WTC11 (cell line): ENCODE data around the gene RARS2. TPM values are rescaled to one million over a fixed set of nuclear protein-coding genes. Genes with fewer than 3 reads are reported as not detected.

Source experiments
- ATAC-seq: fragments of 200-7000 bp; cut with Tn5 transposase; 2 replicates; pipeline ENCODE4 v1.10.0; 2021; ENCODE audit warnings: mild to moderate bottlenecking, moderate library complexity
- CTCF ChIA-PET: fragments of 300-600 bp; sonication (Branson Sonifier 250); formaldehyde crosslinking; loops from one replicate; lab custom pipeline; 2021; ENCODE audit warnings: antibody characterized with exemption; lab: Charles Lee
- POLR2A ChIA-PET: fragments of 350-600 bp; sonication (Branson Sonifier 250); formaldehyde crosslinking; loops from one replicate; lab custom pipeline; 2021; ENCODE audit warnings: antibody characterized with exemption; lab: Charles Lee
- DNase-seq: peaks from one replicate; pipeline ENCODE4 v3.0.0; 2021; ENCODE audit warnings: low spot score
- H3K27ac Mint-ChIP-seq: 2 replicates; pipeline ENCODE4 v1.8.0; 2021; ENCODE audit warnings: mixed read lengths
- H3K27me3 Mint-ChIP-seq: 2 replicates; pipeline ENCODE4 v1.8.0; 2021; ENCODE audit warnings: low read depth, mild to moderate bottlenecking, moderate library complexity, mixed read lengths
- H3K36me3 Mint-ChIP-seq: 2 replicates; pipeline ENCODE4 v1.8.0; 2021; ENCODE audit warnings: mixed read lengths
- H3K4me1 Mint-ChIP-seq: 2 replicates; pipeline ENCODE4 v1.8.0; 2022; ENCODE audit warnings: mixed read lengths
- H3K4me3 Mint-ChIP-seq: 2 replicates; pipeline ENCODE4 v1.8.0; 2021; ENCODE audit warnings: mild to moderate bottlenecking, moderate library complexity, mixed read lengths
- H3K9me3 Mint-ChIP-seq: 2 replicates; pipeline ENCODE4 v1.8.0; 2021; ENCODE audit warnings: mixed read lengths
- AFF4 ChIP-seq: sonication (generic); formaldehyde crosslinking; IDR thresholded peaks from 2 replicates; pipeline ENCODE4 v1.8.1; 2023; ENCODE audit warnings: mild to moderate bottlenecking, missing genetic modification reagents, borderline replicate concordance
- ARID4B ChIP-seq: sonication (generic); formaldehyde crosslinking; IDR thresholded peaks from 2 replicates; pipeline ENCODE4 v1.8.0; 2023; ENCODE audit warnings: missing genetic modification reagents, mild to moderate bottlenecking, borderline replicate concordance
- CREB1 ChIP-seq: sonication (generic); formaldehyde crosslinking; IDR thresholded peaks from 2 replicates; pipeline ENCODE4 v1.8.0; 2023; ENCODE audit warnings: mild to moderate bottlenecking, missing genetic modification reagents
- E2F4 ChIP-seq: sonication (generic); formaldehyde crosslinking; IDR thresholded peaks from 2 replicates; pipeline ENCODE4 v1.8.1; 2022; ENCODE audit warnings: low read depth, mild to moderate bottlenecking, moderate library complexity, missing genetic modification reagents, borderline replicate concordance
- EMX1 ChIP-seq: fragments of 250-450 bp; sonication (Bioruptor Pico); IDR thresholded peaks from 2 replicates; pipeline ENCODE4 v1.8.0; 2021; ENCODE audit warnings: mild to moderate bottlenecking
- ERG ChIP-seq: fragments of 250-450 bp; sonication (Bioruptor Pico); IDR thresholded peaks from 2 replicates; pipeline ENCODE4 v1.8.0; 2021; ENCODE audit warnings: mild to moderate bottlenecking
- ETV6 ChIP-seq: sonication (generic); formaldehyde crosslinking; IDR thresholded peaks from 2 replicates; pipeline ENCODE4 v1.8.1; 2022; ENCODE audit warnings: mild to moderate bottlenecking, missing genetic modification reagents
- GTF2I ChIP-seq: fragments of 250-450 bp; sonication (Bioruptor Pico); conservative IDR thresholded peaks from 2 replicates; pipeline ENCODE4 v1.4.0; 2021; ENCODE audit warnings: mild to moderate bottlenecking
- HMGA2 ChIP-seq: fragments of 250-450 bp; sonication (Bioruptor Pico); IDR thresholded peaks from 2 replicates; pipeline ENCODE4 v1.4.0; 2021; ENCODE audit warnings: mild to moderate bottlenecking, moderate library complexity
- HMGXB4 ChIP-seq: sonication (generic); formaldehyde crosslinking; IDR thresholded peaks from 2 replicates; pipeline ENCODE4 v1.8.1; 2023; ENCODE audit warnings: mild to moderate bottlenecking, moderate library complexity, missing genetic modification reagents
- JAZF1 ChIP-seq: fragments of 250-450 bp; sonication (Bioruptor Pico); IDR thresholded peaks from 2 replicates; pipeline ENCODE4 v1.9.0; 2021; ENCODE audit warnings: moderate library complexity, mild to moderate bottlenecking, inconsistent platforms
- MLX ChIP-seq: sonication (generic); formaldehyde crosslinking; IDR thresholded peaks from 2 replicates; pipeline ENCODE4 v1.8.1; 2023; ENCODE audit warnings: mild to moderate bottlenecking, missing genetic modification reagents, moderate library complexity
- NFATC4 ChIP-seq: fragments of 250-450 bp; sonication (Bioruptor Pico); IDR thresholded peaks from 2 replicates; pipeline ENCODE4 v1.9.0; 2021; ENCODE audit warnings: mild to moderate bottlenecking
- TP53 ChIP-seq: sonication (generic); formaldehyde crosslinking; IDR thresholded peaks from 2 replicates; pipeline ENCODE4 v1.8.1; 2023; ENCODE audit warnings: mild to moderate bottlenecking, missing genetic modification reagents
- USF1 ChIP-seq: sonication (generic); formaldehyde crosslinking; IDR thresholded peaks from 2 replicates; pipeline ENCODE4 v1.8.0; 2022; ENCODE audit warnings: mild to moderate bottlenecking, missing genetic modification reagents
- ZNF138 ChIP-seq: sonication (generic); formaldehyde crosslinking; conservative IDR thresholded peaks from 2 replicates; pipeline ENCODE4 v1.8.1; 2022; ENCODE audit warnings: mild to moderate bottlenecking, moderate library complexity, missing genetic modification reagents
- ZNF263 ChIP-seq: sonication (generic); formaldehyde crosslinking; IDR thresholded peaks from 2 replicates; pipeline ENCODE4 v1.8.1; 2022; ENCODE audit warnings: low read depth, mild to moderate bottlenecking, moderate library complexity, missing genetic modification reagents
- ZNF416 ChIP-seq: fragments of 250-450 bp; sonication (Bioruptor Pico); IDR thresholded peaks from 2 replicates; pipeline ENCODE4 v1.9.0; 2021; ENCODE audit warnings: mild to moderate bottlenecking, inconsistent platforms
- ZNF512 ChIP-seq: sonication (generic); formaldehyde crosslinking; IDR thresholded peaks from 2 replicates; pipeline ENCODE4 v1.8.1; 2022; ENCODE audit warnings: missing genetic modification reagents, borderline replicate concordance
- ZNF671 ChIP-seq: fragments of 250-450 bp; sonication (Bioruptor Pico); IDR thresholded peaks from 2 replicates; pipeline ENCODE4 v1.8.0; 2021; ENCODE audit warnings: mild to moderate bottlenecking
- total RNA-seq: library from RNA; stranded (reverse); gene quantifications from 3 replicates; pipeline ENCODE4 v1.2.3, GENCODE V29; 2021

Gene RARS2
- total RNA-seq, 1 experiment from 2014 or later, result 32.9 TPM

DNA sequence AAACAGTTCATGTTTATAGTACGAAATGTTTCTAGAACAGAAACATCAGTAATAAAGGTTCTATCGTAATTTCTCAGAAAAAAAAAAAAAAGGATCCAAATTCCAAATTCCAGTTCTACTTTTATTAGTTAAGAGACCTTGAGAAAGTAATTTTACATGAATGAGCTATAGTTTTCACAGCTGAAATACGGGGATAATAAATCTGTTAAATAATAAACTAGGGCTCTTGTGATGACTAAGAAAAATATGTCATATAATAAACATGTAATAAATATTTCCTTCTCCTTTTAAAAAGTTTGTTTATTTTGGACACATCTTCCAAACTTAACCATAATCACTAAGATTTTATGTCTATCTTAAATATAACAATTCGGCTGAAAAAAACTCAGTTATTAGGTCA is 17.8 kb downstream of the RARS2 start:
- Mint-ChIP-seq H3K9me3 (no peaks in the 10 kb centered on the region), H3K36me3 (no peaks in the 10 kb centered on the region; the same call in none of the 2 replicates), H3K4me3 (no peak overlapping the region), H3K27me3 (no peaks in the 10 kb centered on the region)
- CTCF ChIA-PET, result no interaction called here
- TF ChIP-seq E2F4 (no peak), EMX1 (CRISPR knock-in tag) (no peak), HMGA2 (no peak), ERG (CRISPR knock-in tag) (no peak), NFATC4 (CRISPR knock-in tag) (no peak), CREB1 (CRISPR knock-in tag) (no peak), ARID4B (no peak), GTF2I (no peak), JAZF1 (no peak), ZNF671 (CRISPR knock-in tag) (no peak), USF1 (CRISPR knock-in tag) (no peak), TP53 (CRISPR knock-in tag) (no peak), ZNF512 (CRISPR knock-in tag) (no peak), HMGXB4 (no peak), ZNF263 (no peak), ZNF138 (no peak), MLX (CRISPR knock-in tag) (no peak), AFF4 (CRISPR knock-in tag) (no peak), ETV6 (CRISPR knock-in tag) (no peak), ZNF416 (CRISPR knock-in tag) (no peak)
- TF ChIP-seq, all 79 proteins: peak for 0
- Mint-ChIP-seq H3K4me1 (peaks cover 36% of the 10 kb centered on the region), H3K27ac (no peak overlapping the region)
- DNase-seq (no peak), ATAC-seq (no peak)
- POLR2A ChIA-PET, result no interaction called here
